GM12801 (cell line): Measurements from ENCODE around the gene FARP2.

Experiments used
- CTCF ChIP-seq: IDR thresholded peaks from one replicate; pipeline ENCODE4 v1.5.1; 2011; ENCODE audit warnings: control low read depth; ENCODE audit not compliant: insufficient read length; ENCODE audit errors: extremely low read depth

FARP2 gene

DNA sequence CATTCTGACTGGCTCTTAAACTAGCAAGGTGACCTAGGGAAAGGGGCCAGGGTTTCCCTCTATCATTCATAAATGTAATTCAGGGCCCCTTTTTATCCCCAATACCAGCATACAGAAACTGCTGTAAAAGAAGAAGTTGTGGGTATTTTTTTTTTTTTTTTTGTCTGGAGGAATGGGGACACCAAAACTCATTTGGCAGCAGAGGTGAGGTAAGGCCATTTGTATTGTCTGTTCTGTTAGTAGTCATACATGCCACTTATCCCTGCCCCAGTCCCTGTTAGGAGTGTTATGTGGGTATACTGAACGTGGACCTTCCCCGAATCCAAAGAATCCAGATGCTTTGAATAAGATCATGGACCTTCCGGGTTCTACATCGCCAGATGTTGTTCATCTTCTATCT is 38.7 kb upstream of the FARP2 start:
- no peak for TF ChIP-seq CTCF

DNA sequence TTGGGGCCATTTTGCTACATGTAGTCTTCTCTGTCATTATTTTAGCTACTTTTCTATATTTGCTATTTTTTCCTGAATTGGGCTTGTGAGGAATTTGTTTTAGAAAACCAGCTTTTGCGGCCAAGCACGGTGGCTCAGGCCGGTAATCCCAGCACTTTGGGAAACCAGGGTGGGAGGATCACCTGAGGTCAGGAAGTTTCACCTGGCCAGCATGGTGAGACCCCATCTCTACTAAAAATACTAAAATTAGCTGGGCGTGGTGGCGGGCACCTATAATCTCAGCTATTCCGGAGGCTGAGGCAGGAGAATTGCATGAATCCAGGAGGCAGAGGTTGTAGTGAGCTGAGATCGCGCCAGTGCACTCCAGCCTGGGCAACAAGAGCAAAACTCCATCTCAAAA is 35.7 kb upstream of the FARP2 start:
- no peak for TF ChIP-seq CTCF

DNA sequence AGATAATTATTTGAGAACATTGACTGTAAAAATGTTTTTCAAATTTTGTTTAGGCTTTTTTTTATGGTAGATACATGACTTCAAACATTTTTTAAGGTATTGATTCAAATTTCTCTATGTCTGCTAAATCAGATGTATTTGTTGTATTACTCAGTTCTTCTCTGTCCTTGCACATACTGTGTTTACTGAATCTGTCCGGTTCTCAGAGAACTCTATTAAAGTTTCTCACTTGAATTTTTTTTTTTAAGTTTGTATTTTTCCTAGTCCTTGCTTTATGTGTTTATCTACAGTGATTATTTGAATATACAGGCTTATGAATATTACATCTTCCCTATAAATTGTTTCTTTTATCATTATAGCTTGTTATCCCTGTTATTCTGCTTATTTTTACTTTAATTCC is 35.1 kb upstream of the FARP2 start:
- TF ChIP-seq CTCF, result no peak

DNA sequence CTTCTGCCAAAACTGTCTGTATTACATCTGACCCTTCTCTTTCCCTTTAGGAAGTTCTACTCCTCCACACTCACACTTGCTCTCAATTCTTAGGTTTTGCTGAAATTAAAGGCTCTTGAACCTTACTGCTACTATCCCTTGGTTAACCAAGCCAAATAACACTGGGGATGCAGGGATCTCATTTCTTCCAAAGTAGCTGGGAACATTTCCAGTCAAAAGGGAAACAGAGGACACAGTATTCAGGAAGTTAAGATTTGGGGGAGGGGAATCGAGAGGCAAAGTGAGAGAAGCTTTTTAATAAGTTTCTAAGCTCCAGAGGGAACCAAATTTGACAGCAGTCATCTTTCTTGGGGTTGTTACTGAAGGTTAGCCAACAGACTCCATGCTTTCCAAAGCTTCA is 34.2 kb upstream of the FARP2 start:
- TF ChIP-seq CTCF, result no peak

GRCh38 chr2:241323778-241324177 is 32.3 kb upstream of the FARP2 start:
- no peak for TF ChIP-seq CTCF

GRCh38 chr2:241324775-241325174 is 31.3 kb upstream of the FARP2 start:
- no peak for TF ChIP-seq CTCF

DNA sequence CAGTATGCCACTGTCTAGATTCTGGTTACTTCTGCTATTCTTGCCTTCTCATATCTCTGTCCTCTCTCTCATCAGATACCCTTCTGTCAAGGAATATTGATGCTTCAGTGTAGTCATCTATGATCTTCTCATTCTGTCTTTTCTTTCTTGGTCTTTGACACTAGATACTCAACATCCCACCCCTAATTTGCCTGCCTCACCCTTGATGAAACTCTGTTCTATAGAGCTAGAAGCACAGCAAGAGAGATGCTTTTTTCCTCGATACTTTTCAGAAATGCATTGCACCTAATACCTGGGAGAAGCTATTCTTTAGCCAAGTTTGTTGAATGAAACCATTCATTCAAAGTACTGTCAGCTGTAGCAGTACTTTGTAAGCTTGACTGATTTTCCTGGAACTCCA is 30.8 kb upstream of the FARP2 start:
- TF ChIP-seq CTCF, result no peak
